GM18870 (cell line): Measurements from ENCODE around the gene IPO4.

Experiments
- ATAC-seq: cut with Tn5 transposase; IDR thresholded peaks from one replicate; pipeline ENCODE4 v1.9.1; 2021; ENCODE audit warnings: moderate library complexity; ENCODE audit not compliant: unreplicated experiment

Gene IPO4

GRCh38 chr14:24176599-24176998 lies 12.0 kb downstream of the IPO4 start:
- ATAC-seq, result no peak

DNA sequence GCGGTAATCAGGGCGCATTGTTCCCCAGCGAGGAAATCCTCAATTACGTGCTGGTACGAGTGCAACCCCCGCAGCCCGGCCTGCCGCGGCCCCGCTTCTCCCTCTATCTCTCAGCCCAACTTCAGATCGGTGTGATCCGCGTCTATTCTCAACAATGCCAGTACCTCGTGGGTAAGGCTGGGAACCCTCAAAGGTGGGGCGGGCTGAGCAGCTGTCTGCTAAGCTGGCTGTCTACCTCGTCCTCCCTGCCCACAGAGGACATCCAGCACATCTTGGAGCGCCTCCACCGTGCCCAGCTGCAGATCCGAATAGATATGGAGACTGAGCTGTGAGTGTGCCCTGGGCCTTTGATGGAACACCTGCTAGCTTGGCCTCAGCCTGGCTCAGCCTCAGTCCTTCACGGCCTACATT lies 15.7 kb downstream of the IPO4 start:
- ATAC-seq, result no peak

DNA sequence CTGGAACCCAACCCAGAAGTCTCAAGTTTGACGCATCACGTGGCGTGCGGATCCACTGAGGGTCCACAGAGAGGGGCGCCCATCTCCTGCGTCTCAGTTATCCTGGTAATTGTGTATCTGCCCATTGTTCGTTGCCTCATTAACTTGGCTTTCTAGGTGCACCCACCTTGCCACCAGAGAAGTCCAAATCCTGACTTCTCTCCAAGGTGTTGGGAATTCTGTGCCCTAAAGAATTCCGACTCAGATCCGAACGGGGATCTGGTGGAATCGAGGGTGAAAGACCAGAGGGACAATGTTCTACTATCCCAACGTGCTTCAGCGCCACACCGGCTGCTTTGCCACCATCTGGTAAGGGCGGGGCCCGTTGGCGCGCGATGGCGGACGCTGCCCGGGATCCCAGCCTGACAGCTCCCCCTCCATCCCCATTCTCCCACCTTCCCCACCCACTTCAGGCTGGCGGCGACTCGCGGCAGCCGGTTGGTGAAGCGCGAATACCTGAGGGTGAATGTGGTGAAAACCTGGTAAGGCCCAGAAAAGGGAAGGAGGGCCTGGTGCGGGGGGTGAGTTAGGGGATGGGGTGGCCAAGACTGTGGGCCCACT lies 16.3 kb downstream of the IPO4 start:
- no peak for ATAC-seq

DNA sequence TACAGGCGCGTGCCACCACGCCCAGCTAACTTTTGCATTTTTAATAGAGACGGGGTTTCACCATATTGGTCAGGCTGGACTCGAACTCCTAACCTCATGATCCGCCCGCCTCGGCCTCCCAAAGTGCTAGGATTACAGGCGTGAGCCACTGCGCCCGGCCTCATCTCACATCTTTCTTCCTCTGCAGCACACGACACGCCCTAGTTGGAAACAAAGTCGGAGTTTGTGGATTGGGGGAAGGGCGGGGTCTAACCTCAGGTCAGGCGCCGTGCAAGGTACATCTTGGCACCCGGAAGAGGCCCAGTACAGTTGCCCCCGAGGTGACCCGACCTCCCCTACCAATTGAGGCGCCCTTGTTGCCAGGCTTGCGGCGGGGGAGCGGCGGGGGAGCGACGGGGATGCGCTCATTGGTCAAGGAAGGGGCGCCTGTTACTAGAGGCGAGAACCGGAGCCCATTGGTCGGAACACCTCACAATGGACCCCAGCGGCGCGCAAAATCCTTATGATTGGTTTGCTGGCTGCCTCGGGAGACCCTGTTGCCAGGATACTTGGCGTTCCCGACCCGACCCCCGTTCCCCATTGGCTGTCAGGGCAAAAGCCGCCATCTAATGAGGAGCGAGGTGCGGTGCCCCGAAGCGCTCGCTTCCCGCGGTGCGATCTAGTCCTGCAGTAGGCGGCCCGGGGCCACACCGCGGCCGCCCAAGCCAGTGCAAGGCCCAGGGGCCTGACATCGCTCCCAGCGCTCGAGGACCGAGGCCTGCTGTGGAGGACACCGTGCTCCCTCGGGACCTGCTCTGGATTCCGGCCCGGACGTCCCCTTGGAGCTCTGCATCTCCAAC lies 17.0 kb downstream of the IPO4 start, which contains the start of gene REC8:
Gene REC8 (plus strand): TSS at position 659 of the 839 bp plus-strand sequence. CDS start 473 bp downstream, outside the sequence.
- peak; percentile 59 for ATAC-seq

- no peak for ATAC-seq
Observed at GRCh38 chr14:24167469-24168114, 21.0 kb downstream of the IPO4 start.

GRCh38 chr14:24165785-24166184 lies 22.8 kb downstream of the IPO4 start:
- ATAC-seq, result no peak

DNA sequence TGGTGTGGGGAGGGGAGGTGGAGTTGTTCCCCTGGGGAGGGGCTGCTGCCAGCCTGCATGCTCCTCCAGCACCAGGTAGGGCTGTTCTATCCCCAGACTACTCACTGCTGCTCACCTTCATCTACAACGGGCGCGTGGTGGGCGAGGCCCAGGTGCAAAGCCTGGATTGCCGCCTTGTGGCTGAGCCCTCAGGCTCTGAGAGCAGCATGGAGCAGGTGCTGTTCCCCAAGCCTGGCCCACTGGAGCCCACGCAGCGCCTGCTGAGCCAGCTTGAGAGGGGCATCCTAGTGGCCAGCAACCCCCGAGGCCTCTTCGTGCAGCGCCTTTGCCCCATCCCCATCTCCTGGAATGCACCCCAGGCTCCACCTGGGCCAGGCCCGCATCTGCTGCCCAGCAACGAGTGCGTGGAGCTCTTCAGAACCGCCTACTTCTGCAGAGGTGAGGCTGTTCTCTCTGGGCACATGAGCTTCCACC lies 24.1 kb downstream of the IPO4 start:
- ATAC-seq, result no peak

DNA sequence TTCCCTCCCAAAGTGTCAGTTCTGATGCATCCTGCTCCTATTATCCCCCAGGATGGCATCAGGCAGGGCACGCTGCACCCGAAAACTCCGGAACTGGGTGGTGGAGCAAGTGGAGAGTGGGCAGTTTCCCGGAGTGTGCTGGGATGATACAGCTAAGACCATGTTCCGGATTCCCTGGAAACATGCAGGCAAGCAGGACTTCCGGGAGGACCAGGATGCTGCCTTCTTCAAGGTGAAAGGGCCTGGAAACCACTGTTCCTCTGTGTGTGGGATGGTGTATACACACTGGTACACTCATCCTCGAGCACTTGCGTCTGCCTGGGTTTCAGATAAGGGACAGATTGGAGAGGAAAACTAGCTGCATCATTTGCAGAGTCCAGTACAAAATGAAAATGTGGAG lies 26.5 kb downstream of the IPO4 start:
- ATAC-seq, result no peak

GRCh38 chr14:24160850-24161804 lies 27.5 kb downstream of the IPO4 start, which contains the start of gene IRF9:
Gene IRF9, plus strand, starts transcription at chr14:24161265. Its CDS starts 880 bp downstream, at chr14:24162145.
- ATAC-seq, result peak; percentile 71

DNA sequence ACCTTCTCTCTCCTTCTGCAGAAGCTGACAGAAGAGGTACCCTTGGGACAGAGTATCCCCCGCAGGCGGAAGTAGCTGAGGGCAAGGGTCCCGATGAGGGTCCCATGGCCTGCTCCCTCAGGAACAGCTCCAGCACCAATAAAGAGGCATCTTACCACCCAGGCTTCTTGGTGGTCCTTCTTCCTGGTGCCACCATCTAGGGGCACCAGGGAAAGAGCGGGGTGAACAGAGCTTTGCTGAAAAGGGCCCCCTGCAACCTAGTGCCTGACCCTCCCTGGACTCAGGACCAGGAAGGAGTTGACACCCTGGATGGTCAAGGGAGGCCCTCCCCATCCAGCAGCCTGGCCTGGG lies 28.1 kb downstream of the IPO4 start:
- ATAC-seq, result no peak

GRCh38 chr14:24159777-24160498 lies 28.7 kb downstream of the IPO4 start:
- ATAC-seq, result no peak

GRCh38 chr14:24157331-24157730 lies 31.3 kb downstream of the IPO4 start:
- ATAC-seq, result no peak

- ATAC-seq, result no peak
Observed at GRCh38 chr14:24156840-24157239, 31.8 kb downstream of the IPO4 start.

DNA sequence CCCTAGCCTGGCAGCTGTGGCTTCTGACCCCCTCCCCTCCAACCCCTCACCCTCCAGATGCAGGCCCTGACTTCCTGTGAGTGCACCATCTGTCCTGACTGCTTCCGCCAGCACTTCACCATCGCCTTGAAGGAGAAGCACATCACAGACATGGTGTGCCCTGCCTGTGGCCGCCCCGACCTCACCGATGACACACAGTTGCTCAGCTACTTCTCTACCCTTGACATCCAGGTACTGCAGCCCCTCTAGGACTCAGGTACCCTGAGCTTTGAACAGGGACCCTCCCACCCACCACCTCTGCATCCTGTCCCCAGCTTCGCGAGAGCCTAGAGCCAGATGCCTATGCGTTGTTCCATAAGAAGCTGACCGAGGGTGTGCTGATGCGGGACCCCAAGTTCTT lies 33.5 kb downstream of the IPO4 start:
- no peak for ATAC-seq

DNA sequence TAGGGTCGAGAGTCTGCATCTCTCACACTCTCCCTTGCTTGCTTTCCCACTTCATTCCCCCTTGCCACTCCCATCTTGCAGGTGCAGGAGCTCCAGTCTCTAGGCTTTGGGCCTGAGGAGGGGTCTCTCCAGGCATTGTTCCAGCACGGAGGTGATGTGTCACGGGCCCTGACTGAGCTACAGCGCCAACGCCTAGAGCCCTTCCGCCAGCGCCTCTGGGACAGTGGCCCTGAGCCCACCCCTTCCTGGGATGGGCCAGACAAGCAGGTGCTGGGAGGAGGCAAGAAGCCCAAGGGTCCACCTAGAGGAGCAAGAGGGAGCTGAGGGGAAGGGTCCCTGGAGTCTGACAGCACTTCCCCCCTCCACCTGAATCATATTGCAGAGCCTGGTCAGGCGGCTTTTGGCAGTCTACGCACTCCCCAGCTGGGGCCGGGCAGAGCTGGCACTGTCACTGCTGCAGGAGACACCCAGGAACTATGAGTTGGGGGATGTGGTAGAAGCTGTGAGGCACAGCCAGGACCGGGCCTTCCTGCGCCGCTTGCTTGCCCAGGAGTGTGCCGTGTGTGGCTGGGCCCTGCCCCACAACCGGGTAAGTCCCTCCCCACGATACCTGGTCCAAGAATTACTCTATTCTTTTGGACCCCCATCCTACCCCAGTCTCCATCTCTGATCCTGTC lies 37.1 kb downstream of the IPO4 start:
- ATAC-seq, result no peak

DNA sequence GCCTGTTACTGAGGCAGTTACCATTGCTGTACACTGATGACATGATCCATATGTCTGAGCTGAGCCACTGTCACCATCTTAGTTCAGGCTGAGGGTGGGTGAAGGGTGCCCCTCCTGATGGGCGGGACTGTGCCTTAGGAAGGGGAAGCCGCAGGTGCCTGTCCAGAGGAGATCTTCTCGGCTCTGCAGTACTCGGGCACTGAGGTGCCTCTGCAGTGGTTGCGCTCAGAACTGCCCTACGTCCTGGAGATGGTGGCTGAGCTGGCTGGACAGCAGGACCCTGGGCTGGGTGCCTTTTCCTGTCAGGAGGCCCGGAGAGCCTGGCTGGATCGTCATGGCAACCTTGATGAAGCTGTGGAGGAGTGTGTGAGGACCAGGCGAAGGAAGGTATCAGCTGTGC lies 37.6 kb downstream of the IPO4 start:
- ATAC-seq, result no peak

GRCh38 chr14:24150567-24150966 lies 38.0 kb downstream of the IPO4 start:
- ATAC-seq, result no peak

DNA sequence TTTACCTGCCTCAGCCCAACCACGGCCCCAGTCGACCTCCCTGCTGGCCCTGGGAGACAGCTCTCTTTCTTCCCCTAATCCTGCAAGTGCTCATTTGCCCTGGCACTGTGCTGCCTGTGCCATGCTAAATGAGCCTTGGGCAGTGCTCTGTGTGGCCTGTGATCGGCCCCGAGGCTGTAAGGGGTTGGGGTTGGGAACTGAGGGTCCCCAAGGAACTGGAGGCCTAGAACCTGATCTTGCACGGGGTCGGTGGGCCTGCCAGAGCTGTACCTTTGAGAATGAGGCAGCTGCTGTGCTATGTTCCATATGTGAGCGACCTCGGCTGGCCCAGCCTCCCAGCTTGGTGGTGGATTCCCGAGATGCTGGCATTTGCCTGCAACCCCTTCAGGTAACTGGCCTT lies 38.6 kb downstream of the IPO4 start:
- ATAC-seq, result no peak

DNA sequence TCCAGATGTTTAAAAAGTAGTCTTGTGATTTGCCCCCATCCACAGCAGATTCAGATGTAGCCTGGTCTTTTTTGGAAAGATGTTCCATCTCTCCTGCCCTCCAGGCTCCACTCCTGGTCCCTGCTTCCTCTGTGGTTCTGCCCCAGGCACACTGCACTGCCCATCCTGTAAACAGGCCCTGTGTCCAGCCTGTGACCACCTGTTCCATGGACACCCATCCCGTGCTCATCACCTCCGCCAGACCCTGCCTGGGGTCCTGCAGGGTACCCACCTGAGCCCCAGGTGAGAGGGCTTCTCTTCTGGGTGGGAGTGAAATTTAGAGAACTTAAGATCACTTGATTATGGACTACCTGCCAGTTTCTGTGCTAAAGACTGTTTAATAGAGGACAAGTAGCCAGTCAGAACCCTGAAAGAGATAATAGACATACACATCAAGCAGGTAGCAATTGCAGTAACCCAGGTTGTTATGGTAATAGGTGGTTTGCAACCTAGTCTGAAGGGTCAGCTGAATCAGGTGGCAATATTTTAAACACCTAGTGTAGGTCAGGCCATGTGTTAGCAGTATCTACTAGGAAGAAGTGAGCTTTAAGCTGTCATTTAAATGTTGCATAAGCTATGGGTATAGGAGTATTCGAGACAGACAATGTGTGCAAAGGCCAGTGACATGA lies 39.2 kb downstream of the IPO4 start:
- no peak for ATAC-seq
